Activated CD8-positive, alpha-beta memory T cell treated with anti-CD3 and anti-CD28 coated beads for 36 hours (primary cell): ENCODE measurements around the gene ADD1. TPM values are rescaled to one million over a fixed set of nuclear protein-coding genes. Genes with fewer than 3 reads are reported as not detected.

ENCODE experiments used
- CTCF ChIA-PET: fragments of 350-600 bp; sonication (Branson Sonifier 250); formaldehyde crosslinking; loops from one replicate; lab custom pipeline; 2021; ENCODE audit warnings: antibody characterized with exemption; lab: Charles Lee
- POLR2A ChIA-PET: fragments of 350-600 bp; sonication (Branson Sonifier 250); formaldehyde crosslinking; loops from one replicate; lab custom pipeline; 2021; ENCODE audit warnings: antibody characterized with exemption; lab: Charles Lee
- total RNA-seq, 2 experiments: library from RNA; stranded (reverse); gene quantifications; one replicate each; pipeline ENCODE4 v1.2.3, GENCODE V29; 2021

Gene ADD1
- total RNA-seq, 2 experiments from 2014 or later: 151 to 154 TPM

DNA sequence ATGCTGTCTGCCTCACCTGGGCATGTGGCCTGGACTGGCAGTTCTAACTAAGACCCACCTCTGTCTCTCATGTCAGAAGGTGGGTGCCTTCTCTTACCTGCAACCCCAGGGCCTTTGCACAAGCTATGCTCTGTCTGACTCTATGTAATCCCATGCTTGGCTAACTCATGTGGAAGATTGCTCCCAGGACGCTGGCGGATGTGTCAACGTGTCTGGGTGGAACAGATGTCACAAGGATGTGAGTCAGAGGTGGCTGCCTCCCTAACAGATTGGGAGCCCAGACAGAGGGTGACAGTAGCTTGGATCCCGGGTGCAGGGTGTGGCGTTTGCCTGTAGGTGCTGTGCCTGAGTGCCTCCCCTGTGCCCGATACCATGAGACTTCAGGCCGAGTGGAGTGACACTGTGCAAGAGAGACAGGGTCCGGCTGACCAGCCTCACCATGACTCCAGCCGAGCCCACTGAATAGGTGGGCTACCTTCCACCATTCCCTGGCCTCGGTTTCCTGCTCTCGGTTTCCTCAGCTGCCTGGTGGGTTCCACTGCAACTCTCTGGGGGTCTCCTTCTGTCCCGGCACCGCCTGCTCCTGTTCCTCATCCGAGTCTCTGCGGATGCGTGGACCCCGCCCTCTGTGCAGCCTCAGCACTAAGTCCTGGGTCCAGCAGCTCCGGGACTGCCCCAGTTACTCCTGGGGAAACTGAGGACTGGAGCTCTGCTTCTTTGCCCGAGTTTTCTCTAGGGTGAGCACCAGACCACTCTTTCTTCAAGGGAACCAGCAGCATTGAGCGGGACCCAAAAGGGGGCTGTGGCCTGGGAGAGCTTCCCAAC, 39.8 kb upstream of the ADD1 start:
- ChIA-PET POLR2A (no interaction called here), CTCF (interaction anchor here (0.7 kb wide), 1 partner anchor 46 kb away, joined by 3 read pairs; no protein-coding TSS in a partner anchor)

DNA sequence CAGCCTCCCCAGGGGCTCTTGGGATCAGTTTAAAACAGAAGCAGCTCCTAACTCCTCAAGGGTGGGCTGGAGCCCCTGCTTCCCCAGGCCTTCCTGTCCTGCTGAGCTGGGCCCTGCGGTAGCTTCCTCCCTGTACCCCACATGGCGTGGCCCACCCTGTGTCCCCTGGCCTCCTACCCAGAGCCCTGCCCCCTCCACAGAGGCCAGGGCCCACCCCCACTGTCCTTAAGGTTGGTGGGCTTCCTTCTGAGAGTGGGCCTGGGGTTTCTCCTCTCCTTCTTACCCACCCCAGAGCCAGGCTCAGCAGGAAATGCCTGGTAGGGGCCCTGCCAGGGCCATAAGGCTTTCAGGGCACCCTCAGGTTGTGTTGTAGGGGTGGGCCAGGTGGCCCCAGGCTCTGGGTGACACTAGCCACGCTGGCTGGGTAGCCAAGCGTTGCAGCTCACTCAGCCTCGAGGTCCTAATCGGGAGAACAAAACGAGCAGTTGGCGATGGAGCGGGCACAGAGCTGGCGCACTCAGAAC, 39.1 kb upstream of the ADD1 start:
- POLR2A ChIA-PET: no interaction called here
- CTCF ChIA-PET: no interaction called here

DNA sequence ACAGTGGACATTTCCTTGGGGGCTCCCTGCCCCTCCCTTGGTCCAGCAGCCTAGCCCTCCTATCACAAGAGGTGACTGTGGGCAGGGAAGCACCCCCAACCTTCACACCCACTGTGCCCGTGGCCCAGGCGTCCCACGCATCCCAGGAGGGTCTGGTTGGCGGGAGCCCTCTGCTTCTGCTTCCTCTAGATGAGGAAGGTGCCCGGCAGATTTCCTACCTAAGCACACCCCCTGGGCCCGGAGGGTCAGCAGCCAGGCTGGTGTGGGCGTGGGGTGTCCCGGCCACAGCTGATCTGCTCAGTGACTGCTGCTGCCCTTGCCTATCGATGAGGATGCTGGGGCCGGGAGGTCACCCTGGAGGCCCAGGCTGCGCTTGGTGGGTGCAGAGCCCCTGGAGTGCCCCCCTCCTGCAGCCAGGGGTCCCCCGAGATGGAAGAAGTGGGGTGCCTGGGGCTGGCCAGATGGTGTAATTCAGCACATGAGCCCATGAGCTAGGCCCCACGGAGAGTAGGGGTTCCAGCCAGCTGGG, 38.6 kb upstream of the ADD1 start:
- ChIA-PET CTCF (no interaction called here), POLR2A (no interaction called here)

DNA sequence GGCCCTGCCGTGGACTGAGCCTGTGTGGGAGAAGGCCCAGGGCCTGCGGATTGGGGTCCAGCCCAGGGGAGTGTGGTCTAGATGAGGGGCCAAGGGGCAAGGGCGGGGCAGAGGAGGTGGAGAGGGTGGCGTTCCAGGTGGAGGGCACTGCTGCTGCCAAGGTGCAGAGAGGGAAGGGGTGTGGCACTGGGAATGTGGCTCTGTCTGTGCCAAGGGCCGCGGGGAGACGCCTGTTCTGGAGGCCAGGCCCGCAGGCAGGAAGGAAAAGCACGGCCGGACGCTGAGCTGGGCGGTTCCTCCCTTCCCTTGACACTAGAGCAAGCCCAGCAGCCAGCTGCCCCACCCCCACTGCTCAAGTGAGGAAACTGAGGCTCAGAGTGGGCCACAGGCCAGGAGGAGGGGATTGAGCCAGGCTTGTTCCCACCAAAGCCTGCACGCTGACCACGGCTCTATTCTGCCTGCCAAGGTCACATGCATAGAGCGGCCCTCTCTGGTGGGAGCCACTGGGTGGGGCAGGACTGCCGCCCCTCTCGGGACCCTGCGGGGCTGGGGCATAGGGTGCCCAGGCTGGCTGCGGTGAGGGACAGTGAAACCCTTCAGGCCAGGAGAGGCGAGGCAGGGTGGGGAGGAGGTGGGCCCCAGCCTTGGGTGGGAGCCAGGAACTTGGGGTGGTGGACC, 37.8 kb upstream of the ADD1 start:
- CTCF ChIA-PET: no interaction called here
- POLR2A ChIA-PET: no interaction called here

DNA sequence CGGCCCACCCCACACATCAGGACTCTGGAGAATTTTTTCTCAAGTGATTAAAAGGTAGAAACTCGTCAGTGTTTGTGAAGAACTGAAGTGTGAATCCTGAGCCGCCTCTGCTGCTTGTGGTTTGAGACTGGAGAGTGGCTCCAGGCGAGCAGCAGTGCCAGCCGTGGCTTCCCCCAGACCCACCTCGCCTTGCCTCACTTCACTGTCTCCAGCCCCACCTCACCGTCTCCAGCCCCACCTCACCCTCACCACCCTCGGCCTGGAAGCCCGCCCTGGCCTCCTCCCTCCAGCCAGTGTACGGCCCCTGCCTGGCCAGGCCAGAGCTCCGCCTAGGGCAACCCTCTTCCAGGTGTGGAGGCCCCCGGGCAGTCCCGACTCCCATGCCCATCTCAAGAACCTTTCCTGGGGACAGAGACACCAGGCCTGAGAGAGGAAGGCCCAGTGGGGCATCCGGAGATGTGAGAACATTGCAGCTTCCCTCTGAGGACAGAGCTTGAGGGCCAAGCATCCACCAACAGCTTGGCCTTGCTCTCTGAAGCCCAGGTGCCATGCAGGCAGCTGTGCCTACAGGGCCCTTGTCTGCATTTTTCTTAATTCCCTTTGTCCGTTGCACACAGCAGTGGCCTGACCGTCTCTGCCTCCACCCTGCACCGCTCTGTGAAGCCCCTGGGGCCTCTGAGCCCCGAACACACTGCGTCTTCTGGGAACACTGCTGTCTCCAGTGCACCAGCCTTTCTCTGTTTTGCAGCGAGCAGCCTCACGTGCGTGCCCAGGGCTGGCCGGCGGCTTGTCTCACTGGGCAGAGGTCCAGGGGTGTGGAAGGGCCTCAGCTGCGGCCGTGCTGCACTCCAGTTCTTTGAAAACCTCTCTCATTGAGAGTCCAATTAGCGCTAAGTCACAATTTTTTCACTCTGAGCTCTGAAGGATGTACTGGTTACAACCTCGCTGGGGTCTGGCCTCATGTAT, 37.0 kb upstream of the ADD1 start:
- CTCF ChIA-PET: no interaction called here
- POLR2A ChIA-PET: no interaction called here

DNA sequence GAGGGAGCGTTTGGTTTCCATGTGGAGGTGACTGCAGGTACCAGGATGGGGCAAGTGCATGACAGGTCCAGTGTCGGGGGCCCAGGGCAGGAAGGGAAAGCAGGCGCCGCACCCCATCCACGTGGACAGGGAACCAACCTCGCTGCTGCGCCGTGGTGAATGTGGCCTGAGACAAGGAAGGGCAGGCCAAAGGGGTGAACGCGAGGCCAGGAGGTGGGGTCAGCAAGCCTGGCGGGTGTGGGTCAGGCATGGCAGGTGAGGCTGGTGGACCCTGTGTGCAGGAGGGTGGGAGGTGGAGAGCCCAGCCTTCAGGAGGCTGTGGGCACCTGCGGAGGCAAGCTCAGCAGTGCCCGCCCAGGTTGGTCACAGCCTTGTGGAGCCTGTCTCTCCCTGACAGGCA, 36.1 kb upstream of the ADD1 start:
- CTCF ChIA-PET: no interaction called here

DNA sequence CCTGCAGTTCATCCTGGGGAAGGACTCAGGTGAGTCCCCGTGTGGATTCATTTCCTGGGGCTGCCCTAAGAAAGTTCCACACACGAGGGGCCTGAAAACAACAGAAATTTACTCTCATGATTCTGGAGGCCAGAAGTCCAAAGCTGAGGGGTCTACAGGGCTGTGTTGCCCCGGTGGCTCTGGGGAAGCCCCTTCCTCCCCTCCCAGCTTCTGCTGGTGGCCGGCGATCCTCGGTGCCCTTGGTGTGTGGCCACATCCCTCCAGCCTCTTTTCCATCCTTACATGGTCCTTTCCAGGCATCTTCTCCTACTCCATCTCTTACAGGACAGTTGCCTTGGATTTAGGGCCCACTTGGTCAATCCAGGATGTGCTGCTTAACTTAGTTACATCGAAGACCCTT, 35.6 kb upstream of the ADD1 start:
- ChIA-PET CTCF (no interaction called here), POLR2A (no interaction called here)

More for the DNA sequence above, 36.1 kb upstream of the ADD1 start:
- POLR2A ChIA-PET: no interaction called here

DNA sequence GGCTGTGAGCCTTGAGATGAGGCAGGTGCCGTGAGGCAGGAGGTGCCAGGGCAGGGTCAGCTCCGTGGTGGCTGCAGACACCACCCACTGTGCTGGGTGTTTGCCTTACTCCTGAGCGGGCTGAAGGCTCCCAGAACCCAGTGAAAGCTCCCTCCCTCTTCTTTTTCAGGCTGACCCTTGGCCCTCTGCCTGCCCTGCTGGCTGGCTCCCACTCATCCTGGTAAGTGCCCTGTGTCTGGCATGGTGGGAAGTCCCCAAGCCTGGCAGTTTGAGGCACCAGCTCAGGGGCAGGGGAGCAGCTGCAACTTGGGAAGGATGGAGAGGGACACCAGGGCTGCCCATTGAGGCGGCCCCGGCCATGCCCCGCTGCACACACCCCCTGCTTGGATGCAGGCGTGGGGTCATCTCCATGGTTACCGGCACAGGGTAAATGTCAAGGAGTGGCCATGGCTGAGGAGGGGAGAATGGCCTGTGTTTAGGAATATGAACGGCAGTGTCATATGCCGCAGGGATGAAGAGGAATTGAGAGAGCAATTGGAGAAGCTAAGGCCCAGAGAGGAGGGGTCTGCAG, 33.9 kb upstream of the ADD1 start:
- ChIA-PET CTCF (interaction anchor here (1.7 kb wide), 1 partner anchor 11 kb away, joined by 5 read pairs; no protein-coding TSS in a partner anchor), POLR2A (interaction anchor here (1.6 kb wide), 1 partner anchor 126 kb away, joined by 3 read pairs; no protein-coding TSS in a partner anchor)

DNA sequence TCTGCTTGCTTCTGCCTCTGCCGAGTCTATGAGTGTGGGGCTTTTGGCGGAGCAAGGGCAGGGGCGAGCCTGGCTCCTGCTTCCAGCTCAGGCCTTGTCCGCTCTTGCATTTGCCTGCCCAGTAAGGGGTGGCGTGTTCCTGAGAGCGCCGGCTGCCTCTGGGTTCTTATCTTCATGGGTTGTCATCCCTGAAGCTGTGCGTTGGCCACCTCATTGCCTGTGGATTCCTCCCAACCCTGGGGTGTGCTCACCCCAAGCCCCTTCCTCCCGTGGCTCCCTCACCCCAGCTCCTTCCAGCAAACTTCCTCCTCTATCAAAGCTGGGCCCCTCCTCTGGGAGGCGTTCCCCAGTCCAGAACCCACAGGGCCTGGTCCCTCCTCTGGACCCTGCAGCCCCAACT, 33.3 kb upstream of the ADD1 start:
- CTCF ChIA-PET: interaction anchor here (0.8 to 1.7 kb wide), 2 partner anchors 12 to 43 kb away, joined by 4 to 5 read pairs; no protein-coding TSS in a partner anchor
- POLR2A ChIA-PET: interaction anchor here (1.6 kb wide), 1 partner anchor 125 kb away, joined by 3 read pairs; no protein-coding TSS in a partner anchor

DNA sequence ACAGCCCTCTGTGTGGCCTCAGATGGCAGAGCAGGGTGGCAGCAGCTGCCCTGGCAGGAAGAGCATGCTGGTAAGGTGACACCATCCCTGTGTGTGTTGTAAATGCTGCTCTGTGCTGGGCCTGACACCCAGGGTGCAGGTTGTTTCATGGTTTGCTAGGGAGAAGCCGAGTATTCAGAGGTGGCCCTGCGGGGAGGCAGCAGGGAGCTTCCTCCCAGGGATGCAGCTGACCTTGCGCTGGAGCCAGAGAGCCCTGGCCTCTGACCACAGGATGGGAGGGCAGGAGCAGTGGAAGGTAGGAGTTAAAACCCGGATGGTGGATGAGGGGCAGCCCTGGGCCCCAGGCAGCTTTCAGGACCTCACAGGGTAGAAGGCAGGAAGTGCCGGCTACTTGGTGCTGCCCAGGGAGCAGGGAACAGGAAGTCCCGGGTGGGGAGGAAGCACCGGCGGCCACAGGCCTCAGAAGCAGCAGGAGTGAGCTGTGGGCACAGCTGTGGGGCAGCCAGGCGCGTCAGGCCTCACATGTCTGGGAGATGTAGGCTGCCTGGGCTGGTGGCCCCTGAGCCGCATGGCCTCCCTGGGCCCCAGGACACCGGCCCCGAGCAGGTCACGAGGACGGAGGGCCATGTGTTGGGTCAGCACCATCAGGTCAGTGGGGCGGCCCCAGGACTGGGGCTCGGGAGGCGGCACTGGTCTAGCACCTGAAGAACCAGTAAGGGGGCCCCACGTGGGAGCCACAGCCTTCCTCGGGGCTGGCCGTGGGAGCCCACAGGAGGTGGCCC, 31.6 kb upstream of the ADD1 start:
- POLR2A ChIA-PET: interaction anchor here (1.2 to 2.2 kb wide), 4 partner anchors 14 to 124 kb away, joined by 4 to 7 read pairs (median 4); no protein-coding TSS in a partner anchor
- CTCF ChIA-PET: interaction anchor here (0.9 kb wide), 1 partner anchor 14 kb away, joined by 4 read pairs; no protein-coding TSS in a partner anchor

DNA sequence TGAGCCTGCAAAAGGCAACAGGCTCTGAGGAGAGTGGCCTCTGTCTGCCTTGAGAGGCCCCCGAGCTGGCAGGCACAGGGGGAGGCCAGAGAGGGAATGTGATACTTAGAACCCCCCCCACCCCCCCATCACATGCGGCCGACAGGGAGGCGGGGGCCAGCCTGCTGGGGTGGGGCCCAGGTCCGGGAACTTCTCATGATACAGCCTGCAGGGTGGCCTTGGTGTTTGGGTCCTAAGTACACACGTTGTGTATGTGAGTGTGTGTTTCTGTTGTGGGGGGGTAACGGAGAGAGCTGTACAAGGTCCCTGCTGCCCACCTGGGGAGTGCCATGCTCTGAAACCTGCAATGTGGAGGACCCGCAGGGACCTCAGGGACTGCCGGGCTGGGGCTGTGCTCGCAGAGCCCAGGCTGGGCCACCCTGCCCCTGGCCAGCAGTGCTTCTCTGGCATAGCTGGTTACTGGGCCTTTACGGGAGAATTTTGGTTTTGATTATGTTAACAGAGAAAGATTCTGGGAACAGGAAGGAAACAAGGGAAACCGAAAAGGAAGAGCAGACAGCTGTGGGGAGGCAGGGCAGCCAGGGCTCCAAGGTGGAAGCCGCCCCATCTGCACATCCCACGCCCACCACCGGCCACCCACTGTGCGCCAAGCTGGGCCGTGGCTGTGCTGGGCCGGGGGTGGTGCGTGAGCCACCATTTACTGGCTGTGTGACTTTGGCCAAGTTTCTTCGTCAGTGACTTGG, 30.9 kb upstream of the ADD1 start:
- ChIA-PET CTCF (interaction anchor here (0.6 to 1.0 kb wide), 3 partner anchors 12 to 50 kb away, joined by 3 to 4 read pairs (median 3); no protein-coding TSS in a partner anchor), POLR2A (interaction anchor here (1.1 to 2.2 kb wide), 4 partner anchors 14 to 123 kb away, joined by 3 to 7 read pairs (median 4); no protein-coding TSS in a partner anchor)

DNA sequence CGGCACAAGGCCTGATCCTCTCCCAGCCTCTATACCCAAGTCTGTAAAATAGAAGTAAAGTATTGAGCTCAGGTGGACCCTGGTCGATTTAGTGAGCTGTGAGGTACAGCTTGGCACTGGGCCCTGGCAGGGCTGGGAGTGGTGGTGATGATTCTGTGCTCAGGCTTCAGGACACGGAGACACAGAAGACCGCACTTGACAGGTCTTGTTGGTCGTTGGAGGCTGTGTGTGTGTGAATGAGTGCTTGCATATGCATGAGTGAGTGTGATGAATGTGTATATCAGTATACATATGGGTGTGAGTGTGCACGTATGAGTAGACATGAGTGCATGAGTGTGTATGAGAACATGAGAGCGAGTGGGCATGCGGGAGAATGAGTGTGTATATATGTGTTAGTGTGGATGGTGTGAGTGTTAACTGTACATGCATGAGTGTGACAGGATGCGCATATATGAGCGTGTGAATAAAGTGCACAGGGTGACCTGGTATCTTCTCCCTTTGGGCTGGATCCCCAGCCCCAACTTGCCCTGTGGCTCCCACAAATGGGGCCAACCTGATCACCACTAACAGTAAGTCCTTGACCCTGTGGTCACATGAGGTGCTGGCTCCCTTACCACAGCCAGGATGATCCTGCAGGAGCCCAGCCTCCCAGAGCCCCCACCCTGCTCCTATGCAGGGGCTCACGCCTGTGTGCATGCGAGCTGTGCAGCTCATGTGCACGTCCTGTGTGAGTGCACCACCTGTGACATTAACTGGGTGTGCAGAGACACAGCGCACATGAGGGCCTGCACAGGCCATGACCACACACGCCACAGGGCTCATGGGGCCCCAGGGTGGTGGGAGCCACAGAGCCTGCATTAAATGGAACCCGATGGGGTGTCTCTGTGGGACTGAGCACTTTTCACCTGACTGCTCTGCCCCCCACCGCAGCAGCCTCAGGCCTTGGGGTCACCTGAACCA, 29.9 kb upstream of the ADD1 start:
- ChIA-PET CTCF (interaction anchor here (0.6 to 1.0 kb wide), 4 partner anchors 13 to 141 kb away, joined by 3 to 4 read pairs (median 3); no protein-coding TSS in a partner anchor), POLR2A (interaction anchor here (1.1 to 2.2 kb wide), 4 partner anchors 15 to 122 kb away, joined by 3 to 7 read pairs (median 4); no protein-coding TSS in a partner anchor)

DNA sequence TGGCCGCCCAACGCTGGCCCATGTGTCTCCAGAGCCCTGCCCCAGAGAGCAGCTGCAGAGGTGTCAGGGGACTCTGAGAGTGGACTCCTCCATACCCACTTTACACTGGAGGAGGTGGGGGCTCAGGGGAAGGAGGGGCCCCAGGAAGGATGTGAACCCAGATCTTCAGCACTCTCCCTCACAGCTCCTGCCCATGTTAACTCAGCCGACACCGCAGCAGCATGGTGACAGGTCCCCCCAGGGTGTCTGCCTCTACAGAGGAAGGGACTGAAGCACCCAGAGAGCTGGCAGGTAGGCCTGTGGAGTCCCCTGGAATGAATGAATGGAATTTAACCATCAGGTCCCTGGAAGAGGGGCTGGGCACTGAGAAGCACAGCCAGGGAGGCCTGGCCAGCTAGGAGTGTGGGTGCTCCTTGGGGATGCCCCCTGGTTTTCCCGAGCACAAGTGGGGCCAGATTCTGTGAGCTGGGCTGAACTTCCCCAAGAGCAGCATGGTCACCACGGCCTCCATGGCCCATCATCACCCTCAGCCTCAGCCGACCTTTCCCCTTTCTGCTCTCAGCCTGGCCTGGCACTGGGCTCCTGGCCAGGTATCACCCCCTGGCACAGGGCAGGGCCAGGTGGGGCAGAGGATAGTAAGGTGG, 28.9 kb upstream of the ADD1 start:
- POLR2A ChIA-PET: no interaction called here
- CTCF ChIA-PET: interaction anchor here (0.9 kb wide), 2 partner anchors 27 to 51 kb away, joined by 3 to 4 read pairs; no protein-coding TSS in a partner anchor

DNA sequence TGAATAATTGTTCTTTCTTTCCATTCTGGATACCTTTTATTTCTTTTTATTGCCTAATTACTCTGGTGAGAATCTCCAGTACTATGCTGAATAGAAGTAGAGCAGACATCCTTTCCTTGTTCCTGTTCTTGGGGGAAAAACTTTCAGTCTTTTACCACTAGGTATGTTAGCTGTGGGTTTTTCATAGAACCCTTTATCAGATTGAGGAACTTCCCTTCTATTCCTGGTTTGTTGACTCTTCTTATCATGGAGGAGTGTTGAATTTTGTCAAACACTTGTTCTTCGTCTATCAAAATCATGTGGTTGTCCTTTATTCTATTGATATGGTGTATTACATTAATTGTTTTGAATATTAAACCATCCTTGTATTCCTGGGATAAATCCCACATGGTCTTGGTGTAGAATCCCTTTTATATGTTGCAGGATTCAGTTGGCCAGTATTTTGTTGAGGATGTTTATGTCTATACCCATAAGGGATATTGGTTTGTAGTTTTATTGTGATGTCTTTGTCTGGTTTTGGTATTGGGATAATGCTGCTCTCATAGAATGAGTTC, 27.2 kb upstream of the ADD1 start:
- ChIA-PET CTCF (interaction anchor here (1.0 kb wide), 1 partner anchor 19 kb away, joined by 3 read pairs; no protein-coding TSS in a partner anchor), POLR2A (interaction anchor here (0.7 to 1.1 kb wide), 2 partner anchors 60 to 70 kb away, joined by 3 to 7 read pairs; partner anchors contain the start of gene TNIP2)
